ENCODE data around the gene HPSE. TPM values are rescaled to one million over a fixed set of nuclear protein-coding genes. Genes with fewer than 3 reads are reported as not detected.

Gene HPSE
- total and polyA plus RNA-seq, 2 of the 13 experiments (the other 11 are each of a cell fraction or from before 2014, with no cell fraction given) = not detected

DNA sequence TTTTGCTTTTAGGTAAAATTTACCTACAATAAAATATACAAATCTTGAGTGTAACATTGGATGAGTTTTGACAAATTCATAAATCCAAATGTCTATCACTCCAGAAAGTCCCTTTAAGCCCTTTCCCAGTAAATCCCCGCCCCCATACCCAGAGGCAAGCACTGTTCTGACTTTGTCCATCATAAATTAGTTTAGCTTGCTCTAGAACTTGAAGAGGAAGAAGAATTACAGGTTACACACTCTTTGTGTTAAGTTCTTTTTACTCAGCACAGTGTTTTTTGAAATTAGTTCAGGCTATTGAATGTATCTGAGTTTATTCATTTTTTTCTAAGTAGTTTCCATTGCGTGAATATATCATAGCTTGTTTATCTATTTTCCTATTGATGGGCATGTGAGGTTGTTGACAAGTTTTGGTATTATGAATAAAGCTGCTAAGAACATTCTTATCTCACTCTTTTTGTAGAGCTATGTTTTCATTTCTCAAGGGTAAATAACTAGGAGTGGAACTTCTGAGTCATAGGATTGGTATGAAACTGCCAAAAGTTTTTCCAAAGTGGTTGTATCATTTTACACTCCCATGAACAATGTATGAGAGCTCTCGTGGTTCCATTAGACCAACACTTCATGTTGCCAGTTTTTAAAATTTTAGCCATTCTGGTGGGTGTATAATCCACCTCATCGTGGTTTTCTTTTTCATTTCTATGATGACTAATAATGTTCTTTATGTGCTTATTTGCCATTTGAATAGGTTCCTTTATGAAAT, 22.4 kb upstream of the HPSE start (continued):
- TF ChIP-seq SP5 (CRISPR knock-in tag; IDR thresholded peaks at IDR 0.05; ENCODE audit: borderline replicate concordance, low read depth) (0 out of 2 replicates have a peak, but pooled peaks have one; percentile 45), KDM6A (CRISPR knock-in tag; IDR thresholded peaks at IDR 0.05; ENCODE audit: low read depth) (no peak), ATF1 (CRISPR knock-in tag; IDR thresholded peaks at IDR 0.05) (0 out of 2 replicates have a peak, but pooled peaks have one; percentile 15), ZBTB49 (CRISPR knock-in tag; IDR thresholded peaks at IDR 0.05; ENCODE audit: borderline replicate concordance) (no peak), SNRNP70 (IDR thresholded peaks at IDR 0.05; ENCODE audit: low read depth, low read length) (no peak), NKX3-1 (CRISPR knock-in tag; IDR thresholded peaks at IDR 0.05) (no peak), NR2C2 (CRISPR knock-in tag; IDR thresholded peaks at IDR 0.05; ENCODE audit: borderline replicate concordance) (no peak), FOXA3 (CRISPR knock-in tag; IDR thresholded peaks at IDR 0.05) (peak; percentile 29; the same call in 1 of the 2 replicates), MYNN (CRISPR knock-in tag; IDR thresholded peaks at IDR 0.05; ENCODE audit: low read depth) (no peak), ZNF556 (CRISPR knock-in tag; IDR thresholded peaks at IDR 0.05; ENCODE audit: borderline replicate concordance) (no peak), HNRNPUL1 (IDR thresholded peaks at IDR 0.05; ENCODE audit: low read depth, low read length) (no peak), SOX13 (IDR thresholded peaks at IDR 0.05) (no peak), SOX13 (CRISPR knock-in tag; conservative IDR thresholded peaks at IDR 0.05 in 1 of 2, IDR thresholded peaks at IDR 0.05 in 1 of 2) (peak in 1 of 2 experiments; percentile 50; a peak in 1 of 4 replicates), ZNF709 (CRISPR knock-in tag; IDR thresholded peaks at IDR 0.05) (no peak), ZNF501 (CRISPR knock-in tag; IDR thresholded peaks at IDR 0.05) (no peak), PRDM4 (CRISPR knock-in tag; IDR thresholded peaks at IDR 0.05; ENCODE audit: borderline replicate concordance) (no peak), MZF1 (CRISPR knock-in tag; IDR thresholded peaks at IDR 0.05; ENCODE audit: borderline replicate concordance) (no peak), ZNF563 (CRISPR knock-in tag; IDR thresholded peaks at IDR 0.05) (no peak), FOXA1 (IDR thresholded peaks at IDR 0.05) (no peak), FOXA1 (CRISPR knock-in tag; IDR thresholded peaks at IDR 0.05) (peak; percentile 36), ZBTB33 (CRISPR knock-in tag; IDR thresholded peaks at IDR 0.05) (no peak), HHEX (CRISPR knock-in tag; IDR thresholded peaks at IDR 0.05) (no peak), ZNF841 (CRISPR knock-in tag; IDR thresholded peaks at IDR 0.05; ENCODE audit: borderline replicate concordance) (no peak), ZNF83 (CRISPR knock-in tag; IDR thresholded peaks at IDR 0.05; ENCODE audit: borderline replicate concordance) (no peak)

All from HepG2 (cell line).